ENCODE data around the gene FDXACB1. TPM values are rescaled to one million over a fixed set of nuclear protein-coding genes. Genes with fewer than 3 reads are reported as not detected.

Gene FDXACB1
- total RNA-seq, 1 experiment from 2014 or later: 2.8 TPM

- H2BK120ac ChIP-seq (ENCODE audit: low read depth, low read length, poor library complexity, severe bottlenecking): no peak overlapping the region
- H3K23ac ChIP-seq (ENCODE audit: insufficient read length, low read depth, low read length): no peak overlapping the region
- Mint-ChIP-seq H3K27ac (no peak overlapping the region), H3K4me1 (peaks cover 10 to 11% of the 10 kb centered on the region in 2 experiments), H3K9me3 (no peaks in the 10 kb centered on the region), H3K27me3 (ENCODE audit: low read depth) (no peaks in the 10 kb centered on the region), H3K36me3 (ENCODE audit: insufficient read depth in 1 of 3, low read depth in 3 of 3) (peaks cover 0 to 15% (median 4%) of the 10 kb centered on the region in 3 experiments; a peak in 3 of 7 replicates), H3K4me3 (no peak overlapping the region)
- H3K14ac ChIP-seq (ENCODE audit: insufficient read depth, low read length): no peak overlapping the region
- H4K91ac ChIP-seq (ENCODE audit: insufficient read length, low read depth, low read length): no peak overlapping the region
- H2AFZ ChIP-seq (ENCODE audit: low read length): no peak overlapping the region
- H4K20me1 ChIP-seq (ENCODE audit: control insufficient read depth, insufficient read depth, insufficient read length): no peaks in the 10 kb centered on the region
- H3K27ac ChIP-seq (ENCODE audit: insufficient read length, low read depth, low read length): no peak overlapping the region
- WGBS (ENCODE audit: extremely low coverage, insufficient read length, low lambda C conversion rate): no CpG with 5 or more reads among the region's 7 CpGs
- no peak overlapping the region for H2BK20ac ChIP-seq (ENCODE audit: low read depth, low read length, poor library complexity, severe bottlenecking)
- H3K9me3 ChIP-seq (ENCODE audit: control insufficient read depth, low read depth, low read length): no peaks in the 10 kb centered on the region
- TF ChIP-seq CTCF (conservative IDR thresholded peaks at IDR 0.05): no peak
- no peak overlapping the region for H3K4me2 ChIP-seq (ENCODE audit: insufficient read depth, insufficient read length, low read length)
- H3K79me2 ChIP-seq (ENCODE audit: insufficient read depth, low read length): no peaks in the 10 kb centered on the region
- H3K4ac ChIP-seq (ENCODE audit: low read depth, low read length): no peak overlapping the region
- H4K8ac ChIP-seq (replicated peaks; ENCODE audit: insufficient read length, low read depth, low read length): no peak overlapping the region
- H3K9ac ChIP-seq (ENCODE audit: extremely low read depth, insufficient read length, low read length): no peak overlapping the region
- H3K56ac ChIP-seq (ENCODE audit: insufficient read length, low read depth, low read length): no peak overlapping the region
- H2BK15ac ChIP-seq (ENCODE audit: low read depth, low read length): no peak overlapping the region
- DNase-seq: no peak
- no peak overlapping the region for H2AK5ac ChIP-seq (ENCODE audit: insufficient read length, low read length)
- no peak overlapping the region for H4K5ac ChIP-seq (ENCODE audit: insufficient read length, low read depth, low read length)
- no peak overlapping the region for H2BK5ac ChIP-seq (ENCODE audit: insufficient read length, low read length)
- H3K18ac ChIP-seq (ENCODE audit: insufficient read length, low read depth, low read length): no peak overlapping the region
- no peaks in the 10 kb centered on the region for H3K79me1 ChIP-seq (ENCODE audit: insufficient read depth, low read depth, low read length, poor library complexity, severe bottlenecking)
- H3K23me2 ChIP-seq (ENCODE audit: insufficient read length, low read depth, low read length, poor library complexity, severe bottlenecking): no peaks in the 10 kb centered on the region
- H3K27me3 ChIP-seq (ENCODE audit: insufficient read depth, low read length): no peaks in the 10 kb centered on the region
- H2BK12ac ChIP-seq (ENCODE audit: insufficient read length, low read depth, low read length): no peak overlapping the region
- H3K4me1 ChIP-seq (ENCODE audit: insufficient read depth, low read length): no peaks in the 10 kb centered on the region; the same call in 1 of the 2 replicates
- H3T11ph ChIP-seq (ENCODE audit: low read length): no peak overlapping the region
These were observed 43.3 kb downstream of the FDXACB1 start for GRCh38 chr11:111835665-111836064.
